HEK293 (cell line): ENCODE results near the gene HRH2.

ENCODE experiments used
- KLF9 ChIP-seq: fragments of 450-650 bp; formaldehyde crosslinking; IDR thresholded peaks from 2 replicates; pipeline ENCODE4 v1.5.1; 2016; ENCODE audit warnings: missing biosample characterization, missing genetic modification characterization, low read depth
- ZBTB1 ChIP-seq: fragments of 450-650 bp; formaldehyde crosslinking; IDR thresholded peaks from 2 replicates; pipeline ENCODE4 v1.5.1; 2016; ENCODE audit warnings: missing biosample characterization, missing genetic modification characterization
- ZNF121 ChIP-seq: fragments of 450-650 bp; formaldehyde crosslinking; IDR thresholded peaks from 2 replicates; pipeline ENCODE4 v1.5.1; 2016; ENCODE audit warnings: missing biosample characterization, missing genetic modification characterization
- ZNF132 ChIP-seq: fragments of 450-650 bp; formaldehyde crosslinking; IDR thresholded peaks from 2 replicates; pipeline ENCODE4 v1.5.1; 2017; ENCODE audit warnings: missing biosample characterization, missing genetic modification characterization, borderline replicate concordance
- ZNF157 ChIP-seq: fragments of 450-650 bp; formaldehyde crosslinking; IDR thresholded peaks from 2 replicates; pipeline ENCODE4 v1.5.1; 2016; ENCODE audit warnings: missing biosample characterization, missing genetic modification characterization
- ZNF350 ChIP-seq: fragments of 450-650 bp; formaldehyde crosslinking; IDR thresholded peaks from 2 replicates; pipeline ENCODE4 v1.5.0; 2017; ENCODE audit warnings: missing biosample characterization, mild to moderate bottlenecking, missing genetic modification characterization
- ZNF37A ChIP-seq: fragments of 450-650 bp; IDR thresholded peaks from 2 replicates; pipeline ENCODE4 v1.5.1; 2018; ENCODE audit warnings: missing biosample characterization, missing genetic modification characterization
- ZNF530 ChIP-seq: fragments of 450-650 bp; formaldehyde crosslinking; IDR thresholded peaks from 2 replicates; pipeline ENCODE4 v1.5.1; 2016; ENCODE audit warnings: low read depth, missing biosample characterization, missing genetic modification characterization
- ZNF600 ChIP-seq: fragments of 450-650 bp; formaldehyde crosslinking; IDR thresholded peaks from 2 replicates; pipeline ENCODE4 v1.5.1; 2016; ENCODE audit warnings: missing biosample characterization, missing genetic modification characterization
- TF ChIP-seq, protein P1 (sequence below): fragments of 450-650 bp; formaldehyde crosslinking; IDR thresholded peaks from 2 replicates; pipeline ENCODE4 v1.5.1; 2016; ENCODE audit warnings: missing biosample characterization, missing genetic modification characterization
- TF ChIP-seq, protein P2 (sequence below): IDR thresholded peaks from 2 replicates; pipeline ENCODE4 v1.6.1; 2011; ENCODE audit warnings: mild to moderate bottlenecking, low read depth, low read length, borderline replicate concordance
- TF ChIP-seq, protein P3 (sequence below): fragments of 450-650 bp; IDR thresholded peaks from 2 replicates; pipeline ENCODE4 v1.5.1; 2018; ENCODE audit warnings: missing biosample characterization, mild to moderate bottlenecking, missing genetic modification characterization
- TF ChIP-seq, protein P4 (sequence below): fragments of 450-650 bp; formaldehyde crosslinking; IDR thresholded peaks from 2 replicates; pipeline ENCODE4 v1.5.1; 2016; ENCODE audit warnings: missing biosample characterization, missing genetic modification characterization
- TF ChIP-seq, protein P5 (sequence below): fragments of 450-650 bp; IDR thresholded peaks from 2 replicates; pipeline ENCODE4 v1.5.1; 2018; ENCODE audit warnings: missing biosample characterization, missing genetic modification characterization

DNA sequence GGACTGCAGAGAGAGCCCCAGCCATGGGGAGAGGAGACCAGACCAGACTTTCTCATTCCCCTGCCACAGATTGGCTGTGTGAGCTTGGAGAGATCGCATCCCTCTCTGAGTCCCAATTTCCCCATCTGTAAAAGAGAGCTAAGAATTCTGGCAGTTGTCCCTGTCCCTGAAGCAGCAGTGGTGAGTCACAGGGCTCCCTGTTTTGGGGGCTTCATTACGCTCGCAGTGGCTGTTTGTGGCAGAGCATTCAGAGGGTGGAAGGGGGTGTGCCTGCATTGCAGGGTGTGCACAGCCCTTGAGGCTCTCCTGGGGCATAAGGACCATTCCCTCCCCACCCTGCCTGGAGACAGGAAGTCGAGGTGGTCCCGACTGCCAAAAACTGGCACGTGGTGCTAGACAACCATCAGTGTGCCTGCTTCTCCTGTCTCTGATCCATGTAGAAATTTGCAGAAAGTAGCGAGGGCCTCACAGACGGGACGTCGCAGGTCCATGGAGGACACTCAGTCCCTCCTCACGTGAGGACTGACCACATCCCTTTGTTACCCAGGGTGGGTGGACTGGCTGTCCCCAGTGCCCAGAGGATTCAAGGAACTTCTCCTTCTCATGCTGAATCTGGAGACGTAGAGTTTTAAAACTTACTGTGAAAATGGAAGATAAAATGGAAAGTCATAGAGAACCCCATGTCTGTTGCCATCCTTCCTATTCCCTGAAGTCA is 35.3 kb downstream of the HRH2 start:
- no peak for TF ChIP-seq ZNF132
- TF ChIP-seq, protein P1, sequence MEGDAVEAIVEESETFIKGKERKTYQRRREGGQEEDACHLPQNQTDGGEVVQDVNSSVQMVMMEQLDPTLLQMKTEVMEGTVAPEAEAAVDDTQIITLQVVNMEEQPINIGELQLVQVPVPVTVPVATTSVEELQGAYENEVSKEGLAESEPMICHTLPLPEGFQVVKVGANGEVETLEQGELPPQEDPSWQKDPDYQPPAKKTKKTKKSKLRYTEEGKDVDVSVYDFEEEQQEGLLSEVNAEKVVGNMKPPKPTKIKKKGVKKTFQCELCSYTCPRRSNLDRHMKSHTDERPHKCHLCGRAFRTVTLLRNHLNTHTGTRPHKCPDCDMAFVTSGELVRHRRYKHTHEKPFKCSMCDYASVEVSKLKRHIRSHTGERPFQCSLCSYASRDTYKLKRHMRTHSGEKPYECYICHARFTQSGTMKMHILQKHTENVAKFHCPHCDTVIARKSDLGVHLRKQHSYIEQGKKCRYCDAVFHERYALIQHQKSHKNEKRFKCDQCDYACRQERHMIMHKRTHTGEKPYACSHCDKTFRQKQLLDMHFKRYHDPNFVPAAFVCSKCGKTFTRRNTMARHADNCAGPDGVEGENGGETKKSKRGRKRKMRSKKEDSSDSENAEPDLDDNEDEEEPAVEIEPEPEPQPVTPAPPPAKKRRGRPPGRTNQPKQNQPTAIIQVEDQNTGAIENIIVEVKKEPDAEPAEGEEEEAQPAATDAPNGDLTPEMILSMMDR (tag by site-specific recombination), result no peak
- no peak for TF ChIP-seq ZNF530 (tag by site-specific recombination)
- TF ChIP-seq, protein P2, sequence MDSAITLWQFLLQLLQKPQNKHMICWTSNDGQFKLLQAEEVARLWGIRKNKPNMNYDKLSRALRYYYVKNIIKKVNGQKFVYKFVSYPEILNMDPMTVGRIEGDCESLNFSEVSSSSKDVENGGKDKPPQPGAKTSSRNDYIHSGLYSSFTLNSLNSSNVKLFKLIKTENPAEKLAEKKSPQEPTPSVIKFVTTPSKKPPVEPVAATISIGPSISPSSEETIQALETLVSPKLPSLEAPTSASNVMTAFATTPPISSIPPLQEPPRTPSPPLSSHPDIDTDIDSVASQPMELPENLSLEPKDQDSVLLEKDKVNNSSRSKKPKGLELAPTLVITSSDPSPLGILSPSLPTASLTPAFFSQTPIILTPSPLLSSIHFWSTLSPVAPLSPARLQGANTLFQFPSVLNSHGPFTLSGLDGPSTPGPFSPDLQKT, result no peak
- no peak for TF ChIP-seq ZNF37A
- TF ChIP-seq, protein P3, sequence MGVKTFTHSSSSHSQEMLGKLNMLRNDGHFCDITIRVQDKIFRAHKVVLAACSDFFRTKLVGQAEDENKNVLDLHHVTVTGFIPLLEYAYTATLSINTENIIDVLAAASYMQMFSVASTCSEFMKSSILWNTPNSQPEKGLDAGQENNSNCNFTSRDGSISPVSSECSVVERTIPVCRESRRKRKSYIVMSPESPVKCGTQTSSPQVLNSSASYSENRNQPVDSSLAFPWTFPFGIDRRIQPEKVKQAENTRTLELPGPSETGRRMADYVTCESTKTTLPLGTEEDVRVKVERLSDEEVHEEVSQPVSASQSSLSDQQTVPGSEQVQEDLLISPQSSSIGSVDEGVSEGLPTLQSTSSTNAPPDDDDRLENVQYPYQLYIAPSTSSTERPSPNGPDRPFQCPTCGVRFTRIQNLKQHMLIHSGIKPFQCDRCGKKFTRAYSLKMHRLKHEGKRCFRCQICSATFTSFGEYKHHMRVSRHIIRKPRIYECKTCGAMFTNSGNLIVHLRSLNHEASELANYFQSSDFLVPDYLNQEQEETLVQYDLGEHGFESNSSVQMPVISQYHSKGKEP (tag by site-specific recombination), result no peak
- TF ChIP-seq ZNF157 (tag by site-specific recombination), result no peak
- no peak for TF ChIP-seq ZNF350
- TF ChIP-seq, protein P4, sequence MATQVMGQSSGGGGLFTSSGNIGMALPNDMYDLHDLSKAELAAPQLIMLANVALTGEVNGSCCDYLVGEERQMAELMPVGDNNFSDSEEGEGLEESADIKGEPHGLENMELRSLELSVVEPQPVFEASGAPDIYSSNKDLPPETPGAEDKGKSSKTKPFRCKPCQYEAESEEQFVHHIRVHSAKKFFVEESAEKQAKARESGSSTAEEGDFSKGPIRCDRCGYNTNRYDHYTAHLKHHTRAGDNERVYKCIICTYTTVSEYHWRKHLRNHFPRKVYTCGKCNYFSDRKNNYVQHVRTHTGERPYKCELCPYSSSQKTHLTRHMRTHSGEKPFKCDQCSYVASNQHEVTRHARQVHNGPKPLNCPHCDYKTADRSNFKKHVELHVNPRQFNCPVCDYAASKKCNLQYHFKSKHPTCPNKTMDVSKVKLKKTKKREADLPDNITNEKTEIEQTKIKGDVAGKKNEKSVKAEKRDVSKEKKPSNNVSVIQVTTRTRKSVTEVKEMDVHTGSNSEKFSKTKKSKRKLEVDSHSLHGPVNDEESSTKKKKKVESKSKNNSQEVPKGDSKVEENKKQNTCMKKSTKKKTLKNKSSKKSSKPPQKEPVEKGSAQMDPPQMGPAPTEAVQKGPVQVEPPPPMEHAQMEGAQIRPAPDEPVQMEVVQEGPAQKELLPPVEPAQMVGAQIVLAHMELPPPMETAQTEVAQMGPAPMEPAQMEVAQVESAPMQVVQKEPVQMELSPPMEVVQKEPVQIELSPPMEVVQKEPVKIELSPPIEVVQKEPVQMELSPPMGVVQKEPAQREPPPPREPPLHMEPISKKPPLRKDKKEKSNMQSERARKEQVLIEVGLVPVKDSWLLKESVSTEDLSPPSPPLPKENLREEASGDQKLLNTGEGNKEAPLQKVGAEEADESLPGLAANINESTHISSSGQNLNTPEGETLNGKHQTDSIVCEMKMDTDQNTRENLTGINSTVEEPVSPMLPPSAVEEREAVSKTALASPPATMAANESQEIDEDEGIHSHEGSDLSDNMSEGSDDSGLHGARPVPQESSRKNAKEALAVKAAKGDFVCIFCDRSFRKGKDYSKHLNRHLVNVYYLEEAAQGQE, result no peak
- TF ChIP-seq ZBTB1, result no peak
- TF ChIP-seq, protein P5, sequence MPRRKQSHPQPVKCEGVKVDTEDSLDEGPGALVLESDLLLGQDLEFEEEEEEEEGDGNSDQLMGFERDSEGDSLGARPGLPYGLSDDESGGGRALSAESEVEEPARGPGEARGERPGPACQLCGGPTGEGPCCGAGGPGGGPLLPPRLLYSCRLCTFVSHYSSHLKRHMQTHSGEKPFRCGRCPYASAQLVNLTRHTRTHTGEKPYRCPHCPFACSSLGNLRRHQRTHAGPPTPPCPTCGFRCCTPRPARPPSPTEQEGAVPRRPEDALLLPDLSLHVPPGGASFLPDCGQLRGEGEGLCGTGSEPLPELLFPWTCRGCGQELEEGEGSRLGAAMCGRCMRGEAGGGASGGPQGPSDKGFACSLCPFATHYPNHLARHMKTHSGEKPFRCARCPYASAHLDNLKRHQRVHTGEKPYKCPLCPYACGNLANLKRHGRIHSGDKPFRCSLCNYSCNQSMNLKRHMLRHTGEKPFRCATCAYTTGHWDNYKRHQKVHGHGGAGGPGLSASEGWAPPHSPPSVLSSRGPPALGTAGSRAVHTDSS (tag by site-specific recombination), result no peak
- TF ChIP-seq ZNF121 (tag by site-specific recombination), result no peak
- no peak for TF ChIP-seq KLF9 (tag by site-specific recombination)
- no peak for TF ChIP-seq ZNF600 (tag by site-specific recombination)
